Stimulated activated memory B cell treated with anti-CD40 and anti-IgM and Interleukin-4, amounts not matched to agents 10 μg/mL and 1 μg/mL and 100 μg/mL, for 72 hours (primary cell): Measurements from ENCODE around the gene FCER1A.
A peak's percentile ranks its signal among the peaks of the same experiment; 100 is the strongest.

ENCODE experiments used
- ATAC-seq: fragments of 150-1000 bp; cut with Tn5 transposase; 2 replicates; pipeline ENCODE4 v1.10.0; 2021
- H3K27ac Mint-ChIP-seq: one replicate; pipeline ENCODE4 v1.8.0; 2022; ENCODE audit warnings: mild to moderate bottlenecking, mixed read lengths
- H3K27me3 Mint-ChIP-seq: one replicate; pipeline ENCODE4 v1.8.0; 2022; ENCODE audit warnings: mixed read lengths
- H3K36me3 Mint-ChIP-seq: one replicate; pipeline ENCODE4 v1.8.0; 2022; ENCODE audit warnings: mixed read lengths
- H3K4me1 Mint-ChIP-seq: one replicate; pipeline ENCODE4 v1.8.0; 2022; ENCODE audit warnings: mixed read lengths
- H3K4me3 Mint-ChIP-seq: one replicate; pipeline ENCODE4 v1.8.0; 2022; ENCODE audit warnings: mild to moderate bottlenecking, moderate library complexity, mixed read lengths
- H3K9me3 Mint-ChIP-seq: one replicate; pipeline ENCODE4 v1.8.0; 2022; ENCODE audit warnings: mixed read lengths

FCER1A gene

DNA sequence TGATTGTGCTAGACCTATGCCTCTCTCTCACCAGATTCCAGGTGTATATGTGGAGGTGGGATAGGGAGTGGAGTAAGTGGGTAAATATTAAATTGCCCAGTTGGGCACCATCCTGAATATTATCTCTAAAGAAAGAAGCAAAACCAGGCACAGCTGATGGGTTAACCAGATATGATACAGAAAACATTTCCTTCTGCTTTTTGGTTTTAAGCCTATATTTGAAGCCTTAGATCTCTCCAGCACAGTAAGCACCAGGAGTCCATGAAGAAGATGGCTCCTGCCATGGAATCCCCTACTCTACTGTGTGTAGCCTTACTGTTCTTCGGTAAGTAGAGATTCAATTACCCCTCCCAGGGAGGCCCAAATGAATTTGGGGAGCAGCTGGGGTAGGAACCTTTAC, at the start of gene FCER1A:
FCER1A (plus strand) TSS at position 242 of the 400 bp plus-strand sequence; CDS start at position 271, 29 bp downstream.
- Mint-ChIP-seq H3K36me3 (no peaks in the 10 kb centered on the region), H3K4me1 (no peaks in the 10 kb centered on the region), H3K27me3 (peaks cover 48% of the 10 kb centered on the region), H3K9me3 (no peaks in the 10 kb centered on the region), H3K4me3 (no peak within 1 kb of the TSS), H3K27ac (no peak within 1 kb of the TSS)
- no peak for ATAC-seq

DNA sequence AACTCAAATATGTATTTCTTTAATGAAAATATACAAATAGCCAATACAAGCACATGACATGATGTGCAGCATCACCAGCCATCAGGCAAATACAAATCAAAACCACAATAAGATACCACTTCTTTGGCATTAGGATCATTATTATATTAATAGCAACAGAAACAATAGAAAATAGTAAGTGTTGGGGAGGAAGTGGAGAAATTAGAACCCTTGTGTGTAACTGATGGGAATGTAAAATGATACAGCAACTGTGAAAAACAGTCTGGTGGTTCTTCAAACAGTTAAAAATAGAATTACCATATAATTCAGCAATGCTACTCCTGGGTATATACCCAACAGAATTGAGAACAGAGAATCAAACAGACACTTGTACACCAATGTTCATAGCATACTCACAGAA, 40.8 kb upstream of the FCER1A start:
- no peak for ATAC-seq
- Mint-ChIP-seq H3K4me3 (no peak overlapping the region), H3K36me3 (no peaks in the 10 kb centered on the region), H3K27me3 (peaks cover 31% of the 10 kb centered on the region), H3K27ac (no peak overlapping the region), H3K9me3 (peaks cover 6% of the 10 kb centered on the region), H3K4me1 (no peaks in the 10 kb centered on the region)

DNA sequence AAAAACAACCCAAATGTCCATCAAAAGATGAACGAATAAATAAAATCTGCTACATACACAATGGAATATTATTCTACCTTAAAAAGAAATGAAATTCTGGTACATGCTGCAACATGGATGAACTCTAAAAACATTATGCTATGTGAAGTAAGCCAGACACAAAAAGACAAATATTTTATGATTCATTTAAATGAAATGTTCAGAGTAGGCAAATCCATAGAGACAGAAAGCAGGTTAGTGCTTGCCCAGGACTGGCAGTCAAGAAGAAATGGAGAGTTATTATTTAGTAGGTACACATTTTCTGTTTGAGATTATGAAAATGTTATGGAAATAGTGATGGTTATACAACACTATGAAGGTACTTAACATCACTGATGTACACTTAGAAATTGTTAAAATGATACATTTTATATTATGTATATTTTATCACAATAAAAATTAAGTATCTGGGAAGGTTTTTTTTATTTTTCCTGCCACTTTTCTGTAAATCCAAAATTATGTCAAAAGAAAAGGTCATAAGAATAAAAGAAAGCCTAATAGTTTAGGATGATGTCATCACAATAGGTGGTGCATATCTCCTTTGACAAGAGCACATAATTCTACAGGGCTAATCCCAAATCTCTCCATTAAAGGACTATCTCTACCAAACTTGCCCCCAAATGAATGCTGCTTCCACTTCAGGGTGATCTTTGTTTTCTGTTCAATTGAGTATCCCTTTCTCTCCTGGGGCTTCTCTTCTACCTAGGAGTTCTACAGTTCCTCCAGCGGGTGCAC, 40.2 kb upstream of the FCER1A start:
- peaks cover 37% of the 10 kb centered on the region for H3K27me3 Mint-ChIP-seq
- H3K4me3 Mint-ChIP-seq = no peak overlapping the region
- peaks cover 6% of the 10 kb centered on the region for H3K9me3 Mint-ChIP-seq
- H3K36me3 Mint-ChIP-seq = no peaks in the 10 kb centered on the region
- no peak for ATAC-seq
- no peaks in the 10 kb centered on the region for H3K4me1 Mint-ChIP-seq
- H3K27ac Mint-ChIP-seq = no peak overlapping the region

DNA sequence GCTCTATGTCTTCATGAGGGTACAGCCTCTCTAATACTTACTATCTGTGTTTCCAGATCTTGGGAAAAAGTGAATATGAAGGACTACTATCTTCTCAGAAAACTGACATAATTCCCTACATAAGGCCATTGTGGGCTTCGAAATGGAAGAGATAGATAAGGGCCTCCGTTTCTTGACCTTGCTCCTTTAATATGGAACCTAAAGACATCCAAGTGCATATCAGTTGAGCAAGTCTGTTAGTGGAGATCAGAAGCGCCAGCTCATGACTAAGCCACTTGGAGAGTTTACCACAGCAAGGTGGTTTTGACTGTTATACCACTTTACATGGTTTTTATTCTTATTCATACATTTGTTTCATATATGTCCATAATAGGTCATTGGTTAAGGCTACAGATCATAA, 35.3 kb upstream of the FCER1A start:
- ATAC-seq = no peak
- Mint-ChIP-seq H3K27ac (no peak overlapping the region), H3K9me3 (no peaks in the 10 kb centered on the region), H3K36me3 (no peaks in the 10 kb centered on the region), H3K27me3 (peaks cover 68% of the 10 kb centered on the region), H3K4me3 (no peak overlapping the region), H3K4me1 (no peaks in the 10 kb centered on the region)

DNA sequence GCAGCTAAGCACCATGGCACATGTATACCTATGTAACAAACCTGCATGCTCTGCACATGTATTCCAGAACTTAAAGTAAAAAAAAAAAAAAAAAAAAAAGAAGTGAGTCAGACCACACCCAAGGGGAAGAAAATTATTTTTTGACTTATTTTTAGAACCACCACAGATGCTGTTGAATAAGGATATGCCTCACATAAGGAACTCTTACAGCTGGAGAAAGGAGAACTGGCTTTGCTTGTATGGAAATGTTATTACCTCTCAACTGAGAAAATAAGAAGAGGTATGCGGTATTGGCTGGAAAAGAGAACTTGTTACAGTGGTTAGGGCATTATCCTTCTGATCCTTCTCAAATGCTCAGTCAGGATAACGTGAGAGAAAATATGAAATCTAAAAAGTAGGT, 27.5 kb upstream of the FCER1A start:
- Mint-ChIP-seq H3K27me3 (peaks cover 65% of the 10 kb centered on the region), H3K36me3 (no peaks in the 10 kb centered on the region)

DNA sequence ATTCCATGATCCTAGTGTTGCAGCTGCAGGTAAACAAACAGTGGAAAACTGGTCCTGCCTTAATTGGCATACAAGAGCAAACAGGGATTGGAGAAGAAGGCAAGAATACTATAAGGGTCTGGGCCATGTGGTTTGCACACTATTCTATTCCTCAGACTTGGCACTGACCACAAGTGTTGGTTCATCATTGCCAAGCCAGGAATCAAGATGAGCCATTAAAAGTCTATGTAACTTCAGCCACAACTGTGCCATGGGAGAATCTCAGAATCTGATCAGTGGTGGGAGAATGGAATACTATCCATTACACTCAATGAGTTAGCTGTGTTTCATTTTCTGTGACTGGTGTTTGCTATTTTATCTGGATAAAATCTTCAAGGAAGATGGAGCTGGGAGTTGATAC, 26.2 kb upstream of the FCER1A start:
- no peak overlapping the region for H3K27ac Mint-ChIP-seq
- H3K9me3 Mint-ChIP-seq = no peaks in the 10 kb centered on the region
- H3K36me3 Mint-ChIP-seq = no peaks in the 10 kb centered on the region
- ATAC-seq = no peak
- peaks cover 58% of the 10 kb centered on the region for H3K27me3 Mint-ChIP-seq
- no peak overlapping the region for H3K4me3 Mint-ChIP-seq
- no peaks in the 10 kb centered on the region for H3K4me1 Mint-ChIP-seq

More for the DNA sequence above, 27.5 kb upstream of the FCER1A start:
- ATAC-seq = no peak
- Mint-ChIP-seq H3K4me3 (no peak overlapping the region), H3K27ac (no peak overlapping the region), H3K9me3 (no peaks in the 10 kb centered on the region), H3K4me1 (no peaks in the 10 kb centered on the region)

DNA sequence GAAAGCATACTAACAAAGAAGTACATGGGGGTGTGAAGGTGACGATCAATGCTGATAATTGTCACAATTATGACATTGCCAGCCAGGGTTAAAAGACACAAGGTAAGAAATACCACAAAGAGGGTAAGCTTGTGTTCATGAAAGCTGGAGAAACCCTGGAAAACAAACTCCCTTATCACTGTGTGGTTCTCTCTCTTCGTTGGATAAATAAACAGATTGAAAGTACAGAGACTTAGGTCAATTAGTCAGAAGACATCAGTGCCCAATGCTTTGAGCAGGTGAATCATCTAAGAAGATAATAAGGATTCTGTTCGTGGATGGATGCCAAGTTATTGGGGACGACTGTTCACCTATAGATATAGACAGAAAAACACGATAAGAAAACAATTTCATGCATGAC, 22.4 kb upstream of the FCER1A start:
- ATAC-seq = no peak
- no peaks in the 10 kb centered on the region for H3K9me3 Mint-ChIP-seq
- no peaks in the 10 kb centered on the region for H3K36me3 Mint-ChIP-seq
- H3K27me3 Mint-ChIP-seq = peaks cover 32% of the 10 kb centered on the region
- H3K4me1 Mint-ChIP-seq = no peaks in the 10 kb centered on the region
- H3K4me3 Mint-ChIP-seq = no peak overlapping the region
- no peak overlapping the region for H3K27ac Mint-ChIP-seq

DNA sequence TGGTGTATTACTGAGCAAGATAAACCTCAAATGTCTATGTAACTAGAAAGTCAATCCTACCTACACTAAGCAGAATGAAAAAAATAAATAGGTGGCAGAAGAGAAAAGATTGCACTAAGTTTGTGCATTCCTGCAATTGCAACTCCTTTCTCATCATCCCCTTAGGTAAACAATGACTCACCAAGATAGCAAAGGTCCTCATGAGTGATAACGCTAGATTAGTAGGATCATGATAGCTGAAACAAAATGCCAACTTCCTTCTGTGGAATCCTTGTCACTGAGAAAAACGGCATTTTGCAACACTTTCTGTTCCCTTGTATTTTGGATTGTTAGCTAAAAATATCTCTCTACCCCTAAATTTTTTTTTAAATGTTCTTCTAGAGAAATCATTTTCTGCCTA, 20.0 kb upstream of the FCER1A start:
- no peaks in the 10 kb centered on the region for H3K4me1 Mint-ChIP-seq
- no peaks in the 10 kb centered on the region for H3K36me3 Mint-ChIP-seq
- no peak overlapping the region for H3K27ac Mint-ChIP-seq
- no peaks in the 10 kb centered on the region for H3K9me3 Mint-ChIP-seq
- no peak overlapping the region for H3K4me3 Mint-ChIP-seq
- peaks cover 23% of the 10 kb centered on the region for H3K27me3 Mint-ChIP-seq
- ATAC-seq = no peak

DNA sequence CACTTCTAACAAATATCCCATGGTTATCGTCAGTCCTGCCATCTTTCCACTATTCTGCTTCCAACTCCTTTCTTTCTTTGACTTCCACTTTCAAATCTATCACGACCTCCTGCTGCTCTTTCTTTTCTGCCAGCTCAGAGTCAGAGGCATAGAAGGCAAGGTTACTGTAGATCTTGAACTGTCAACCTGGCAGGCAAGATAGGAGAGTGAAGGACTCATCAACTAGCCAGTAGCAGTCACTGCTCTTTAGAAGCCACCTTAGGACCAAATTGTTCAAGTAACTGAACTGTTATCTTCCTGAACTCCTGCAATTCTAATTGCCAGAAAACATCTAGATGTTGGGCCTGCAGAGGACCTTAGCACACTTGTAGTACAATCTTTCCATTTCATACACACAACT, 13.1 kb upstream of the FCER1A start:
- no peaks in the 10 kb centered on the region for H3K9me3 Mint-ChIP-seq
- no peaks in the 10 kb centered on the region for H3K4me1 Mint-ChIP-seq
- no peak overlapping the region for H3K27ac Mint-ChIP-seq
- H3K36me3 Mint-ChIP-seq = no peaks in the 10 kb centered on the region
- no peak overlapping the region for H3K4me3 Mint-ChIP-seq
- peaks cover 23% of the 10 kb centered on the region for H3K27me3 Mint-ChIP-seq
- ATAC-seq = no peak

DNA sequence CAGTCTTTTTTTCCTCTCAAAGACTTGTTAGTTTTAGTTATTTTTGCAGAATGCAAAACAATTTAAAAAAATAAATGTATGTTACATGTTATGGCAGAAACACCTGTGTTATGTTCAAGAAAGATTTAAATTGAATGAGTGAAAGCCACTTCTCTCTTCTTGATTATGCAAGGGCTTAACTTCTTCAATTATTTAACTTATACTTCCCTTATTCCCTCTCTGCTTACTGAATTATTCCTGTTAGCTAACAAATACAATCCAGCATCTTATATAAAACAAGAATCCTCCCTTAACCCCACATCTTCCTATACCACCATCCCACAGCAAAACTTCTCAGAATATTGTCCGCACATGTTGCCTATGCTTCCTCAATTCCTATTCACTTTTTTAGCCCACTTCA, 10.7 kb upstream of the FCER1A start:
- ATAC-seq = no peak
- H3K27ac Mint-ChIP-seq = no peak overlapping the region
- no peaks in the 10 kb centered on the region for H3K9me3 Mint-ChIP-seq
- no peak overlapping the region for H3K4me3 Mint-ChIP-seq
- H3K27me3 Mint-ChIP-seq = peaks cover 23% of the 10 kb centered on the region
- H3K4me1 Mint-ChIP-seq = no peaks in the 10 kb centered on the region
- no peaks in the 10 kb centered on the region for H3K36me3 Mint-ChIP-seq

DNA sequence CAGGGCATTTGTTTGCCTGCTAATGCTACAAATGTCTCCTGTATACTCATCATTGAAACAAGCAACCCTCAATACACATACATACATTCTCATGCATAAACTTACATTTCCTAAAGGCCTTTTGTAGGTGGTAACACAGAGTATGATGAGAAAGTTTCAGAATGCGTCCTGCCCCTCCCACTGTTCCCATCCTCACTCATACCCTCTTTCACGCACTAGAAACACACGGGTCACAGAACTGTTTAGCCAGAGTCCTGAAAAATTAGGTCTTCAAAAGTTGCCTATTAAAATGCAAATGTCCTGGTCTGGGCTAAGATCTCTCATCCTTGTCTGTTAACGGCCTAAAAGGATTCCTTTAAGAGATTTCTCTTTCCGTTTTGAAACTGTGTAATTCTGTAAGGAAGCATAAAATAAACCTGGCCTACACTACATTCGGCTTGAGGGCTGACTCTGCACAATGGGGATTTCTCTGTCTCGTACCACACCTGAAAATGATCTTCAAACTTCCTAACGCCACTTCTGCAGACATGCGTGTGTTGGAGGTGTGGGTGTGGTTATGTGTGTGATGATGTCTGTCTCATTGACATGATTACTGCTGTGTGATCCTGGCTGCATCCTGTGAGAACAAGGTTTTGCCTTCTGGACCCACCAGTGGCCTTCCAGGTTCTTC, 5.3 kb upstream of the FCER1A start:
- Mint-ChIP-seq H3K4me3 (no peak overlapping the region), H3K4me1 (no peaks in the 10 kb centered on the region)

DNA sequence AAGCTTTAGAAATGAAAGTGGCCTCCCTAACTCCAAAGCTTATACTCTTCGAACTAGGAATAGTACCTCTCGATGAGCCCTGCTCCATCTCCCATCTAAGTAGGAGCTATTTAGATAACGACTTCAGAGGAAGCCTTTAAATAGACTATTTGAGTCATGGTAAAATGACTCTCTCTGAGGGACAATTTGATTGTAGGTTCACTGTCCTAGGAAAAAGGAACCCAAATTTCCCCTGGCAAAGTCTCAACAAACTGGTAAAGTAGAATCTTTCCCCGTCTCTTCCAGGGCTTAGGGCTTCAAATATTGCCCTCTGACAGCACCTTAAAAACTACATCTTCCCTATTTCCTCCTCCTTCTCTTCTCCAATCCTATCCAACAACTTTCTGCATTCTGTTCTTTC, 2.0 kb upstream of the FCER1A start:
- Mint-ChIP-seq H3K9me3 (no peaks in the 10 kb centered on the region), H3K36me3 (no peaks in the 10 kb centered on the region), H3K4me3 (no peak overlapping the region), H3K4me1 (no peaks in the 10 kb centered on the region), H3K27ac (no peak overlapping the region), H3K27me3 (peaks cover 31% of the 10 kb centered on the region)
- no peak for ATAC-seq

More for the DNA sequence above, 5.3 kb upstream of the FCER1A start:
- H3K27ac Mint-ChIP-seq = no peak overlapping the region
- peaks cover 31% of the 10 kb centered on the region for H3K27me3 Mint-ChIP-seq
- no peaks in the 10 kb centered on the region for H3K36me3 Mint-ChIP-seq
- H3K9me3 Mint-ChIP-seq = no peaks in the 10 kb centered on the region
- no peak for ATAC-seq

DNA sequence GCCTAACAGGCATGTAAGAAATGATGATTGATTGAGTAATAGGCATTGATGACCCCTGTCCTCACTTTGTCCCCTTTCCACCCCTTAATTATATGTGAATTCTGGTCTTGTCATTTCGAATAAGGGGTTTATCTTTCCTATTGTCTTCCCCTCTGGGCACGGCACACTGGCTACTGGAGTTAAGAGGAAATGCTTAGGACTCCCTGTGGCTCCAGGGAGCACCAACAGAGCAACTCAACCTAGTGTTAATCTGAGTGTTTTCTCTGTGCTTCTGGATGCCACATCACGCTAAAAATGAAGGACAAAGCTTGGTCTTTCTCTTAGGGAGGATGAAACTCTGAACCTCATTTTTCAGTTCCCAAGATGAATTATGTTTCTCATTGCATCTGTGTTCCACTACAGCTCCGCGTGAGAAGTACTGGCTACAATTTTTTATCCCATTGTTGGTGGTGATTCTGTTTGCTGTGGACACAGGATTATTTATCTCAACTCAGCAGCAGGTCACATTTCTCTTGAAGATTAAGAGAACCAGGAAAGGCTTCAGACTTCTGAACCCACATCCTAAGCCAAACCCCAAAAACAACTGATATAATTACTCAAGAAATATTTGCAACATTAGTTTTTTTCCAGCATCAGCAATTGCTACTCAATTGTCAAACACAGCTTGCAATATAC, 5.3 kb downstream of the FCER1A start:
- ATAC-seq = no peak
- H3K4me3 Mint-ChIP-seq = no peak overlapping the region

DNA sequence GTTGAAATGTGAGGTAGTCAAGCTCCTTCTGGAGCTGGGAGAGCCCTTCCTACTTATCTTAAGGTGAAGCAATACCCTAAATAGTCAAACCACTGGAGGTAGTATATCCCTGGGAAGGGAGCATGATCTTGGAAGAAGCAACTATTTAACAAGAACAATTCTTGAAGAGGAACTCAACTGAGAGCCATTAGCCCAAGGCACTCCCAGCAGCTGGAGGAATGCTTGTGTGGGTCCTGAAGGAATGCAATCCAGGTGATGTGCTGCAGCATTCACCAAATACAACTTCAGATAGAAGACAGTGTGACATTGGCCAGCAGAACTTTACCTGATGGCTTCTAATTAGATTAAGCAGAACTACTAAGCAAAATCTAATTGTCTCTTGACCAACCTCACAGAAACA, 9.5 kb downstream of the FCER1A start:
- no peaks in the 10 kb centered on the region for H3K36me3 Mint-ChIP-seq
- H3K9me3 Mint-ChIP-seq = no peaks in the 10 kb centered on the region
- H3K27me3 Mint-ChIP-seq = peaks cover 22% of the 10 kb centered on the region
- H3K4me1 Mint-ChIP-seq = peaks cover 14% of the 10 kb centered on the region
- no peak overlapping the region for H3K27ac Mint-ChIP-seq
- no peak overlapping the region for H3K4me3 Mint-ChIP-seq
- ATAC-seq = no peak

More for the DNA sequence above, 5.3 kb downstream of the FCER1A start:
- no peaks in the 10 kb centered on the region for H3K4me1 Mint-ChIP-seq
- H3K9me3 Mint-ChIP-seq = no peaks in the 10 kb centered on the region
- peaks cover 43% of the 10 kb centered on the region for H3K27me3 Mint-ChIP-seq
- H3K36me3 Mint-ChIP-seq = no peaks in the 10 kb centered on the region
- no peak overlapping the region for H3K27ac Mint-ChIP-seq

DNA sequence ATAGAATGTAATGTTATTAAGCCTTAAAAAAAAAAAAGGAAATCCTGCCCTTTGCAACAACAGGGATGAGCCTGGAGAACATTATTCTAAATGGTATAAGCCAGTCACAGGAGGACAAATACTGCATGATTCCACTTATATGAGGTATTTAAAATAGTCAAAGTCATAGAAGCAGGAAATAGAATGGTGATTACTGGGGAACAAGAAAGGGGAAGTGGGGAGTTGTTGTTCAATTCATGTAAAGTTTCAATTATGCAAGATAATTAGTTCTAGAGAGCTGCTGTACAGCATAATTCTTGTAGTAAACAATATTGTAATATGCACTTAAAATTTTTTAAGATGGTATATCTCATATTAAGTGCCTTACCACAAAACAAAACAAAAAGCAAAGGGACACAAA, 13.2 kb downstream of the FCER1A start:
- H3K27ac Mint-ChIP-seq = no peak overlapping the region
- no peaks in the 10 kb centered on the region for H3K36me3 Mint-ChIP-seq
- peaks cover 14% of the 10 kb centered on the region for H3K4me1 Mint-ChIP-seq
- H3K27me3 Mint-ChIP-seq = peaks cover 28% of the 10 kb centered on the region
- H3K4me3 Mint-ChIP-seq = no peak overlapping the region
- H3K9me3 Mint-ChIP-seq = no peaks in the 10 kb centered on the region
- peak; percentile 62 for ATAC-seq
